H1 (cell line): Measurements from ENCODE around the gene PLEKHG2. TPM values are rescaled to one million over a fixed set of nuclear protein-coding genes. Genes with fewer than 3 reads are reported as not detected.

ENCODE experiments used
- polyA plus RNA-seq, 7 experiments: library from polyadenylated mRNA; depleted of rRNA in 3 of 7; stranded (reverse) in 5 of 7; unstranded in 2 of 7; fragments of >200 nt in 5 of 7; fragments of 200-250 nt in 2 of 7; gene quantifications; 1 replicate in 5 of 7; 2 replicates in 1 of 7; 4 replicates in 1 of 7; pipeline versions ENCODE4 v1.2.1 to v1.2.3, GENCODE V29; 2011 to 2013; ENCODE audit warnings: missing spikeins in 2 of 7, mixed read lengths in 2 of 7
- total RNA-seq: library from RNA; stranded (reverse); fragmentation: NEBNext Ultra II Directional; extraction: Animal tissue kit (Norgen Biotek cat#: 25700); gene quantifications from 2 replicates; pipeline ENCODE4 v1.2.1, GENCODE V29; 2021
- TF ChIP-seq, protein P1 (sequence below): IDR thresholded peaks from 2 replicates; pipeline ENCODE4 v1.6.1; 2012; ENCODE audit warnings: inconsistent platforms

PLEKHG2 gene
- total and polyA plus RNA-seq, 2 of the 8 experiments (the other 6 are each of a cell fraction or from before 2014, with no cell fraction given), result 16.9 to 65.7 TPM

GRCh38 chr19:39398297-39398864, 14.1 kb upstream of the PLEKHG2 start (continued):
- TF ChIP-seq, protein P1, sequence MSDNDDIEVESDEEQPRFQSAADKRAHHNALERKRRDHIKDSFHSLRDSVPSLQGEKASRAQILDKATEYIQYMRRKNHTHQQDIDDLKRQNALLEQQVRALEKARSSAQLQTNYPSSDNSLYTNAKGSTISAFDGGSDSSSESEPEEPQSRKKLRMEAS, result no peak
- TF ChIP-seq, all 59 proteins: peak for 0
